Prostate gland (tissue), 2 donors: ENCODE results near the gene AEN. TPM values are rescaled to one million over a fixed set of nuclear protein-coding genes. Genes with fewer than 3 reads are reported as not detected.
A peak's percentile ranks its signal among the peaks of the same experiment; 100 is the strongest.

Experiments
- DNase-seq: peaks from one replicate; pipeline ENCODE4 v3.0.0-alpha.2; 2019; ENCODE audit warnings: low spot score
- H3K27ac ChIP-seq, 2 donors: fragments of 200-600 bp; sonication (generic); 2 replicates each; pipeline ENCODE4 v1.5.1; 2017 to 2019
- H3K27me3 ChIP-seq: fragments of 200-600 bp; sonication (generic); replicated peaks from 2 replicates; pipeline ENCODE4 v1.5.1; 2019; ENCODE audit not compliant: insufficient read depth
- H3K36me3 ChIP-seq, 2 donors: fragments of 200-600 bp; sonication (generic); 1 replicate in 1 of 2; 2 replicates in 1 of 2; pipeline versions ENCODE4 v1.5.1 to v1.8.1; 2017 to 2019
- H3K4me1 ChIP-seq: fragments of 200-600 bp; sonication (generic); replicated peaks from 2 replicates; pipeline ENCODE4 v1.5.1; 2019
- H3K4me3 ChIP-seq, 2 donors: fragments of 200-600 bp; sonication (generic); 2 replicates each; pipeline ENCODE4 v1.5.1; 2017 to 2019
- H3K9me3 ChIP-seq: fragments of 200-600 bp; sonication (generic); 2 replicates; pipeline ENCODE4 v1.5.1; 2017
- POLR2A ChIP-seq: fragments of 450-650 bp; IDR thresholded peaks from one replicate; pipeline ENCODE4 v1.6.1; 2016; ENCODE audit warnings: antibody characterized with exemption, mild to moderate bottlenecking
- POLR2AphosphoS5 ChIP-seq: sonication (generic); formaldehyde crosslinking; IDR thresholded peaks from one replicate; pipeline ENCODE4 v1.6.1; 2017; ENCODE audit warnings: antibody characterized with exemption
- WGBS: methylation state at CpG from one replicate; pipeline ENCODE4 v1.1.5; 2018; 5-methylcytosine and 5-hydroxymethylcytosine counted together
- intact Hi-C: fragments of 100-400 bp; cut with DNase I; formaldehyde crosslinking; loops from one replicate; pipeline ENCODE4 v1.14.2; 2022
- total RNA-seq, 2 donors: library from RNA; depleted of rRNA; stranded (reverse); fragments of >200 nt; gene quantifications; one replicate each; pipeline ENCODE4 v1.1.0, GENCODE V29; 2016
- TF ChIP-seq, protein P1 (sequence below), 4 experiments: fragments of 200-600 bp in 2 of 4; fragments of 450-650 bp in 2 of 4; sonication (generic) in 2 of 4; IDR thresholded peaks; 1 replicate in 3 of 4; 2 replicates in 1 of 4; pipeline ENCODE4 v1.5.1; 2016 to 2019; ENCODE audit warnings: antibody characterized with exemption in 4 of 4, mild to moderate bottlenecking in 2 of 4, moderate library complexity in 2 of 4

AEN gene
- total RNA-seq, 2 donors from 2014 or later: 20.4 to 30.4 TPM

DNA sequence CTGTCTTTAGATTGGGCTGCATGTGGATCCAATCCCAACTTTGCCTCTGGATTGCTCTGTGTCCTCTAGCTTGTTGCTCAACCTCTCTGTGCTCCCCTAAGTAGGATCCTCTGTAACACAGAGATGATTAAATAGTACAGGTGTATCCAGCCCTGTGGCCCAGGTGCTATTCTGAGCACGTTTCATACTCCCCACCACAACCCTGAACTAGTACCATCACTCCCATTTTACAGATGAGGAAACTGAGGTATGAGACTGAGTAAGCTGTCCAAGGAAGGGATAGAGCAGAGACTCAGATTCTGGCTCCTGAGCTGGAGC, 24.9 kb downstream of the AEN start:
- no peak for TF ChIP-seq POLR2AphosphoS5
- no peak for TF ChIP-seq POLR2A
- TF ChIP-seq, protein P1, sequence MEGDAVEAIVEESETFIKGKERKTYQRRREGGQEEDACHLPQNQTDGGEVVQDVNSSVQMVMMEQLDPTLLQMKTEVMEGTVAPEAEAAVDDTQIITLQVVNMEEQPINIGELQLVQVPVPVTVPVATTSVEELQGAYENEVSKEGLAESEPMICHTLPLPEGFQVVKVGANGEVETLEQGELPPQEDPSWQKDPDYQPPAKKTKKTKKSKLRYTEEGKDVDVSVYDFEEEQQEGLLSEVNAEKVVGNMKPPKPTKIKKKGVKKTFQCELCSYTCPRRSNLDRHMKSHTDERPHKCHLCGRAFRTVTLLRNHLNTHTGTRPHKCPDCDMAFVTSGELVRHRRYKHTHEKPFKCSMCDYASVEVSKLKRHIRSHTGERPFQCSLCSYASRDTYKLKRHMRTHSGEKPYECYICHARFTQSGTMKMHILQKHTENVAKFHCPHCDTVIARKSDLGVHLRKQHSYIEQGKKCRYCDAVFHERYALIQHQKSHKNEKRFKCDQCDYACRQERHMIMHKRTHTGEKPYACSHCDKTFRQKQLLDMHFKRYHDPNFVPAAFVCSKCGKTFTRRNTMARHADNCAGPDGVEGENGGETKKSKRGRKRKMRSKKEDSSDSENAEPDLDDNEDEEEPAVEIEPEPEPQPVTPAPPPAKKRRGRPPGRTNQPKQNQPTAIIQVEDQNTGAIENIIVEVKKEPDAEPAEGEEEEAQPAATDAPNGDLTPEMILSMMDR (IDR thresholded peaks at IDR 0.05): no peak
- H3K4me3 ChIP-seq: no peak overlapping the region
- intact Hi-C loops: no loop called here
- 91% methylated on average over 1 of the region's 1 CpG for WGBS
- no peak overlapping the region for H3K27ac ChIP-seq
- peaks cover 4% of the 10 kb centered on the region for H3K4me1 ChIP-seq
- no peaks in the 10 kb centered on the region for H3K9me3 ChIP-seq
- DNase-seq: no peak
- H3K27me3 ChIP-seq: no peaks in the 10 kb centered on the region
- no peaks in the 10 kb centered on the region for H3K36me3 ChIP-seq

DNA sequence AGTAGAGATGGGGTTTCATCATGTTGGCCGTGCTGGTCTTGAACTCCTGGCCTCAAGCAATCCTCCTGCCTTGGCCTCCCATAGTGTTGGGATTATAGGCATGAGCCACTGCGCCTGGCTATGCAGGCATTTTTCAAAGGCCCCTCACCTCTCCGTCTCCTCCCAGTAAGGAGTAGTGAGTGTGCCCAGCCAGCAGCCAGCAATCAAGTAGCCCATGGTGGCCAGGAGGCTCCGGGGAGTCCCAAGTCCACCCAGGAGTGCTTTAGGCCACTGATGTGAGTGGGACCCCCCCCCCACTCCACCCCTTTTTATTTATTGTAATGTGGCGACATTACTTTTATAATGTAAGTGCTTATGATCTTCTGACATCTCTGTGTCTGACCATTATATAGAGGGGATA, 25.8 kb downstream of the AEN start:
- TF ChIP-seq, protein P1 (IDR thresholded peaks at IDR 0.05): no peak
- TF ChIP-seq POLR2A (no peak), POLR2AphosphoS5 (no peak)
- Histone ChIP-seq H3K9me3 (no peaks in the 10 kb centered on the region), H3K27ac (no peak overlapping the region), H3K4me3 (no peak overlapping the region), H3K36me3 (no peaks in the 10 kb centered on the region), H3K27me3 (no peaks in the 10 kb centered on the region), H3K4me1 (peaks cover 4% of the 10 kb centered on the region)
- intact Hi-C loops: no loop called here
- DNase-seq: no peak
- WGBS: 78% methylated on average over 5 of the region's 5 CpGs

DNA sequence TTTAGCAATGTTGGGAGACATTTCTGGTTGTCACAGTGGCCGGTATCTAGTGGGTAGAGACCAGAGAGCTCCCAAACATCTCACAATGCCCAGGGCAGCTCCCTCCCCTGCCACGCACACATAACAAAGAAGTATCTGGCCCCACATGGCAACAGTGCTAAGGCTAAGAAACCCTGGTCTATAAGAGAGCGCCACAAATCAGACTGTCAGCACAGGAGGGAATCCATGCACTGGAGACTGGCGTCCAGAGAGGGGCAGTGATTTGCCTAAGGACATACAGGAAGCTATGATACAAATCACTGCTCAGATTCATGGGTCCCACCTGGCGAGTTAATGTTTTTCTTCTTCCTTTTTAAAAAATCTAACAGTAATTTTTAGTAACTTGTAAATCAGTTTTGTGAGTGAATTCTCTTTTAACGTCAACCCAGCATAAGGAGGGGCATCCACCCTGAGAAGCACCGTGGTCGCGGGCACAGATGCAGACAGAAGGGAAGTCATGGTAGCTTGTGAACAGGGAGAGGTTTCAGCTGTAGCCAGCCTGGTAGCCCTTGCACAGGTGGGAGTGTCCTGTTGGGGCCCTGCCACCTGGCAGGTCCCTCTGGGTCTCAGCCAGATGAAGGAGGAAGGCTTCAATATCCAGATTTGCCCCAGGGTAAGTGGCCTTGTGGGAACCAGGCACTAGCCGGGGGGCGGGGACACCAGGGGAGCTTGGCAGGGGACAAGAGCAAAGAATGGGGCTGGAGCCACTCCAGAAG, 26.4 kb downstream of the AEN start:
- Histone ChIP-seq H3K4me3 (no peak overlapping the region), H3K4me1 (peaks cover 4% of the 10 kb centered on the region), H3K9me3 (no peaks in the 10 kb centered on the region), H3K27ac (no peak overlapping the region), H3K36me3 (no peaks in the 10 kb centered on the region), H3K27me3 (no peaks in the 10 kb centered on the region)
- TF ChIP-seq, protein P1 (IDR thresholded peaks at IDR 0.05): no peak
- TF ChIP-seq POLR2A (no peak), POLR2AphosphoS5 (peak; percentile 10)
- intact Hi-C loops: no loop called here
- peak; percentile 51 for DNase-seq
- 59% methylated on average over 11 of the region's 11 CpGs for WGBS

DNA sequence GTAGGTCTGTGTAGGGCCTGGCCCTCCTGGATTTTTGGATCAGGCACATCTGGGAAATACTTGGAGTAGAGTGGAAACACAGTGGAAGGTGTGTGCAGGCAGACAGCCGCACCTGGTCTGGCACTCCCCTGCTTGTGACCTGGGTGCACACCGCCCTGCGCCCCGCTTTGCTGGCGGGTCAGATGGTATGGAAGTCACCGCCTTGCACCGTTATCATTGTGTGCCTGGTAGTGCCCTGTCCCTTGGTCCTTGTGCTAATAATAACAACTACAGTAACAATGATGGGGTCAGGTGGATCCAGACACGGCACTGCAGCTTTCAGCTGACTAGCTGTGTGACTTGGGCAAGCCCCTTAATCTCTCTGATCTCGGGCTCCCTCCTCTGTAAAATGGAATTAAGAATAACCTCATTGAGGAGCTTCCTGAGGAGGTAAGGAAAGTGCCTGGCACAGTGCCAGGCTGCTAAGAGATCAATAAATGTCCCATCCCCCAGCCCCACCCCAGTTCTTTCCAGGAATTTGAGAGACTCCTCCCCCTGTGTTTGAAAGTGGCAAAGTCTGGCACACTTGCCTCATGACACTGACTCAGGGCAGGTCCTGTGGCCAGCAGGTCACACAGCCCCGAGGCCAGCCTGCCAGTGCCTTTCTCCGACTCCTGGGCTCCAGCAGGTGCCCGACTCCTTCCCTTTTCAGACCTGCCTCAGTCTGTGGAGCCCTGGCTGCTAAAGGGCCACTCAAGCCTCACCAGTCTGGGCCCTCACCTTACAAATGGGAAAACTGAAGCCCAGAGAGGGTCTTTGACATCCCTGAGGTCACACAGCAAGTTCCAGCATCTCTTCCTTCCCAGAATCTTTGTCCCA, 27.4 kb downstream of the AEN start:
- no peak for DNase-seq
- Histone ChIP-seq H3K27ac (no peak overlapping the region), H3K9me3 (no peaks in the 10 kb centered on the region), H3K4me1 (peaks cover 4% of the 10 kb centered on the region), H3K36me3 (no peaks in the 10 kb centered on the region), H3K27me3 (no peaks in the 10 kb centered on the region), H3K4me3 (no peak overlapping the region)
- TF ChIP-seq POLR2A (no peak), POLR2AphosphoS5 (no peak)
- TF ChIP-seq, protein P1 (IDR thresholded peaks at IDR 0.05): no peak
- intact Hi-C loops: no loop called here
- WGBS: 81% methylated on average over 12 of the region's 12 CpGs
